ENCODE measurements around the gene ITIH1.

The ITIH1 gene

GRCh38 chr3:52787246-52787645 lies 9.8 kb downstream of the ITIH1 start:
- H3K4me3 ChIP-seq (ENCODE audit: low read depth, low read length), result no peak overlapping the region
- H3K9me3 ChIP-seq (ENCODE audit: severe bottlenecking), result no peaks in the 10 kb centered on the region
- H3K27me3 ChIP-seq (ENCODE audit: insufficient read depth, low read depth, severe bottlenecking), result no peaks in the 10 kb centered on the region
- H3K36me3 ChIP-seq, result no peaks in the 10 kb centered on the region
- TF ChIP-seq, protein P1, sequence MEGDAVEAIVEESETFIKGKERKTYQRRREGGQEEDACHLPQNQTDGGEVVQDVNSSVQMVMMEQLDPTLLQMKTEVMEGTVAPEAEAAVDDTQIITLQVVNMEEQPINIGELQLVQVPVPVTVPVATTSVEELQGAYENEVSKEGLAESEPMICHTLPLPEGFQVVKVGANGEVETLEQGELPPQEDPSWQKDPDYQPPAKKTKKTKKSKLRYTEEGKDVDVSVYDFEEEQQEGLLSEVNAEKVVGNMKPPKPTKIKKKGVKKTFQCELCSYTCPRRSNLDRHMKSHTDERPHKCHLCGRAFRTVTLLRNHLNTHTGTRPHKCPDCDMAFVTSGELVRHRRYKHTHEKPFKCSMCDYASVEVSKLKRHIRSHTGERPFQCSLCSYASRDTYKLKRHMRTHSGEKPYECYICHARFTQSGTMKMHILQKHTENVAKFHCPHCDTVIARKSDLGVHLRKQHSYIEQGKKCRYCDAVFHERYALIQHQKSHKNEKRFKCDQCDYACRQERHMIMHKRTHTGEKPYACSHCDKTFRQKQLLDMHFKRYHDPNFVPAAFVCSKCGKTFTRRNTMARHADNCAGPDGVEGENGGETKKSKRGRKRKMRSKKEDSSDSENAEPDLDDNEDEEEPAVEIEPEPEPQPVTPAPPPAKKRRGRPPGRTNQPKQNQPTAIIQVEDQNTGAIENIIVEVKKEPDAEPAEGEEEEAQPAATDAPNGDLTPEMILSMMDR (IDR thresholded peaks at IDR 0.05; ENCODE audit: low read depth, low read length), result no peak
- no peak overlapping the region for H3K27ac ChIP-seq
- no peak for DNase-seq

DNA sequence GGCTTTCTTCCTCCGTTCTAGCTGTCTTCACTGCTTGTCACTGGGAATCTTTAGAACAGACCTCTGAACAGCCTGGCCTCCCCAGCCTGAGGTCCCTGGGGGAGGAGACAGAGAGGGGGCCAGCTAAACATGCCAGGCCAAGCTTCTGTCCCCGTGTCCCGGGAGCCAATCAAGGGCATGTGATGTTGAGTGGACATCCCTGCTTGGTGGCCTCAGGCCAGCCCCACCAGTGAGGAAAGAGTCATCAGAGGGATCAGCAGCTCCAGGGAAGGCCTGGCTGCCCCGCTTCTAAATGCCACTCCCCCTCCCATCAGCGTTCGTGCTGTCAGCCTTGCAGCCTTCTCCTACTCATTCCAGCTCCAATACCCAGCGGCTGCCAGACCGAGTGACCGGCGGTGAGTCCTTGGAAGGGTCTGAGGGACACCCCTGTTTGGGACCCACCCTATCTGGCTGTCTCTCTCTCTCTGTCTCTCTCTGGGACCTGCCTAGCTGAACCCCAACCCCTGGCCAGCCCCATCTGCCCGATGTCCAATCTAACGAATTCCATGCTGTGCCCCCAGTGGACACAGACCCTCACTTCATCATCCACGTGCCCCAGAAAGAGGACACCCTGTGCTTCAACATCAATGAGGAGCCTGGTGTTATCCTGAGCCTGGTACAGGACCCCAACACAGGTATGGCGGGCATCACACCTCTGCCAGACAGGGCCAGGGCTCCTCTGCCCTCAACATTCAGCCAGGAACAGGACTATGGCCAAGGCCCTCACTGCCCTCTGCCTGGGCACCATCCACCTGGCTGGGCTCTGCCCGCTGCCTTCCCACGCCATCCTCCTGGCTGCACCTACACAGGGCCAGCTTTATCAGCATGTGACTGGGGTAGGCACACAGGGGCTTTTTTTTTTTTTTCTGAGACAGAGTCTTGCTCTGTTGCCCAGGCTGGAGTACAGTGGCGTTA lies 10.6 kb downstream of the ITIH1 start:
- Histone ChIP-seq H3K27ac (no peak overlapping the region), H3K4me3 (ENCODE audit: low read depth, low read length) (no peak overlapping the region), H3K9me3 (ENCODE audit: severe bottlenecking) (no peaks in the 10 kb centered on the region), H3K36me3 (no peaks in the 10 kb centered on the region), H3K27me3 (ENCODE audit: insufficient read depth, low read depth, severe bottlenecking) (no peaks in the 10 kb centered on the region)
- TF ChIP-seq, protein P1 (IDR thresholded peaks at IDR 0.05; ENCODE audit: low read depth, low read length), result peak; percentile 21; the same call in 1 of the 2 replicates
- DNase-seq, result no peak

DNA sequence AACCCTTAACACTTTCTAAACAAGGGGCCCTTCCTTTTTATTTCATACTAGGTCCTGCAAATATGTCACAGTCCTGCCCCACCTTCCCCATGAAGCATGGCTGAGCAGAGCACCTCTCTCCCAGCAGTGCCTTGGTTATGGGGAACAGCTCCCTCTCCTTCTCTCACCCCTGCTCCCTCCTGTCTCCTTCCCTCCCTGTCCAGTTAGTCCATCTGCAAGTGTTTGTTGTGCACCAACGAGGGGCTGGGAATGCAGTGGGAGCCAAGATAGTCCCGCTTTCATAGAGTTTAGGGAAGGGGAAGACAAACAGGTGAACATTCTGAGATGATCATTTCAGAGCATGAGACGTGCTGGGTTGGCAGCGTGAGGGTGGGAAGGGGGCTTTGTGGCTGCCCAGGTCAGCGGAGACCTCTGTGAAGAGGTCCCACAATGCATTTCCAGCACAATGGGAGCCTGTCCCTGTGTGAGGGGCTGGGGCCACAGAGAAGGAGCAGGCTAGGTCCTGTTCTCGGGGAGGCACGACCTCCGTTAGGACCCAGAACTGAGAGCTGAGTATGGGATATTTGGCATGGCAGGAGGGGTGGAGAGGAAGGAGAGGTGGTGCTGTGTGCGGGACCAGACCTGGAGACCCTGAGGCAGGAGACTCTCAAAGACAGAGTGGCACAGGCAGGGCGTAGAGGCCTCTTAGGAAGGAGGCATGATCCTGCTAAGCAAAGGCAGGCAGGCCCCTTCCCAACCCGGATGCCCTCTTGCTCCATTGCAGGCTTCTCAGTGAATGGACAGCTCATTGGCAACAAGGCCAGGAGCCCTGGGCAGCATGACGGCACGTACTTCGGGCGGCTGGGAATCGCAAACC lies 11.7 kb downstream of the ITIH1 start:
- DNase-seq, result no peak
- no peak overlapping the region for H3K27ac ChIP-seq
- TF ChIP-seq, protein P1 (IDR thresholded peaks at IDR 0.05; ENCODE audit: low read depth, low read length), result no peak

GRCh38 chr3:52789746-52790040 lies 12.3 kb downstream of the ITIH1 start:
- TF ChIP-seq, protein P1 (IDR thresholded peaks at IDR 0.05; ENCODE audit: low read depth, low read length), result no peak
- Histone ChIP-seq H3K27me3 (ENCODE audit: insufficient read depth, low read depth, severe bottlenecking) (no peaks in the 10 kb centered on the region), H3K36me3 (no peaks in the 10 kb centered on the region), H3K4me3 (ENCODE audit: low read depth, low read length) (no peak overlapping the region), H3K9me3 (ENCODE audit: severe bottlenecking) (no peaks in the 10 kb centered on the region), H3K27ac (no peak overlapping the region)
- DNase-seq, result no peak

More for the DNA sequence above, 11.7 kb downstream of the ITIH1 start:
- Histone ChIP-seq H3K36me3 (no peaks in the 10 kb centered on the region), H3K27me3 (ENCODE audit: insufficient read depth, low read depth, severe bottlenecking) (no peaks in the 10 kb centered on the region), H3K9me3 (ENCODE audit: severe bottlenecking) (no peaks in the 10 kb centered on the region), H3K4me3 (ENCODE audit: low read depth, low read length) (no peak overlapping the region)

DNA sequence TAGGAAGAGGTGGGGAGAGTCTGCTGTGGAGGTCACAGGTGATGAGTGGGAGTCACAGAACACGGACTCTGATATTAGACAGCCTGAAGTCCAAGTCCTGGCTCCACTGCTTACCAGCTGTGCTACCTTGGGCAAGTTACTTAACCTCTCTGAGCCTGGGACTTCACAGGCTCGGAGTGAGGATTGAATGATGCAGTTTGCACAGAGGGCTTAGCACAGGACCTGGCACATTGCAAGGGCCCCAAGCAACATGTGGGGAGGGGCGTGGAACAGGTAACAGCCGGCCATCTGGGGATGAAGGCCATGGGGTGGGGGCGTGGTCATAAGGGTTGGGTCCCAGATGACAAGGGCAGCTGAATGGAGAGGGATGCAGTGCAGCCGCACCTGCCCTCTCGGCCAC lies 12.9 kb downstream of the ITIH1 start:
- Histone ChIP-seq H3K4me3 (ENCODE audit: low read depth, low read length) (no peak overlapping the region), H3K27me3 (ENCODE audit: insufficient read depth, low read depth, severe bottlenecking) (no peaks in the 10 kb centered on the region), H3K36me3 (no peaks in the 10 kb centered on the region), H3K27ac (no peak overlapping the region), H3K9me3 (ENCODE audit: severe bottlenecking) (no peaks in the 10 kb centered on the region)
- DNase-seq, result no peak
- TF ChIP-seq, protein P1 (IDR thresholded peaks at IDR 0.05; ENCODE audit: low read depth, low read length), result no peak
